ENCODE results near the gene CDK14. TPM values are rescaled to one million over a fixed set of nuclear protein-coding genes. Genes with fewer than 3 reads are reported as not detected.

The CDK14 gene
- total and polyA plus RNA-seq, 2 donors (not counting 3 experiments of a cell fraction or from before 2014, with no cell fraction given), result 5.5 to 34.2 TPM

DNA sequence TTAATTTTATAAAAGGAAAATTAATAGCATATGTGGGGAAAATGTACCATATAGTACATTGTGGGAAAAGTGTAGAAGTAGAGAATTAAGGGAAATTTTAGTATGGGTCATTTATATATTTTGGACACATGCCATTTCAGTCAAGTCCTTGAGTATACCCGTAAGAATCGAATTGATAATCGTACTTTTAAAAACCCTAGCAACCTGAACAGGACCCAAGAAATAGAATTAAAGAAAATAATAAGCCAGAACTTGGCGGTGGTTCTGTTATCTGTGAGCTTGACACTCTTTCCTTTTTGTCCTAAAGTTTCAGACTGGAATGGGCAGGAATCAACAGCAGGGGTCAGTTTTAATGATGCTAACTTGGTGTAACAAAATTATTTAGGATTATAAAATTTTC, 221.0 kb downstream of the CDK14 start:
- TF ChIP-seq, protein P1, sequence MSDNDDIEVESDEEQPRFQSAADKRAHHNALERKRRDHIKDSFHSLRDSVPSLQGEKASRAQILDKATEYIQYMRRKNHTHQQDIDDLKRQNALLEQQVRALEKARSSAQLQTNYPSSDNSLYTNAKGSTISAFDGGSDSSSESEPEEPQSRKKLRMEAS (IDR thresholded peaks at IDR 0.05; ENCODE audit: insufficient read depth, insufficient read length), result no peak
- no peak for TF ChIP-seq MYC (IDR thresholded peaks at IDR 0.05; ENCODE audit: low read depth, low read length)
- TF ChIP-seq EZH2 (IDR thresholded peaks at IDR 0.05; ENCODE audit: borderline replicate concordance, low read depth, low read length, severe bottlenecking), result no peak
- no peak for TF ChIP-seq JUN (IDR thresholded peaks at IDR 0.05; ENCODE audit: borderline replicate concordance, insufficient read depth, insufficient read length, low read depth)
- no peak for TF ChIP-seq GATA2 (IDR thresholded peaks at IDR 0.05; ENCODE audit: insufficient read depth, insufficient read length, low read depth, low read length)
- no peak for TF ChIP-seq POLR2A (IDR thresholded peaks at IDR 0.05; ENCODE audit: low read depth, low read length)
- TF ChIP-seq FOS (IDR thresholded peaks at IDR 0.05; ENCODE audit: borderline replicate concordance, insufficient read depth, low read length), result no peak
- TF ChIP-seq, protein P2, sequence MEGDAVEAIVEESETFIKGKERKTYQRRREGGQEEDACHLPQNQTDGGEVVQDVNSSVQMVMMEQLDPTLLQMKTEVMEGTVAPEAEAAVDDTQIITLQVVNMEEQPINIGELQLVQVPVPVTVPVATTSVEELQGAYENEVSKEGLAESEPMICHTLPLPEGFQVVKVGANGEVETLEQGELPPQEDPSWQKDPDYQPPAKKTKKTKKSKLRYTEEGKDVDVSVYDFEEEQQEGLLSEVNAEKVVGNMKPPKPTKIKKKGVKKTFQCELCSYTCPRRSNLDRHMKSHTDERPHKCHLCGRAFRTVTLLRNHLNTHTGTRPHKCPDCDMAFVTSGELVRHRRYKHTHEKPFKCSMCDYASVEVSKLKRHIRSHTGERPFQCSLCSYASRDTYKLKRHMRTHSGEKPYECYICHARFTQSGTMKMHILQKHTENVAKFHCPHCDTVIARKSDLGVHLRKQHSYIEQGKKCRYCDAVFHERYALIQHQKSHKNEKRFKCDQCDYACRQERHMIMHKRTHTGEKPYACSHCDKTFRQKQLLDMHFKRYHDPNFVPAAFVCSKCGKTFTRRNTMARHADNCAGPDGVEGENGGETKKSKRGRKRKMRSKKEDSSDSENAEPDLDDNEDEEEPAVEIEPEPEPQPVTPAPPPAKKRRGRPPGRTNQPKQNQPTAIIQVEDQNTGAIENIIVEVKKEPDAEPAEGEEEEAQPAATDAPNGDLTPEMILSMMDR (IDR thresholded peaks at IDR 0.05; ENCODE audit: extremely low read depth in 1 of 2, insufficient read depth in 1 of 2, low read depth in 1 of 2, low read length in 2 of 2), result no peak
- no peak for TF ChIP-seq POLR2AphosphoS5 (IDR thresholded peaks at IDR 0.05; ENCODE audit: insufficient read depth, low read depth, low read length)
- H4K20me1 ChIP-seq (replicated peaks; ENCODE audit: control insufficient read depth, extremely low read depth, insufficient read depth, low read length), result no peaks in the 10 kb centered on the region
- DNase-seq (ENCODE audit: low read depth, low spot score) (no peak), FAIRE-seq (no peak)
- H3K9ac ChIP-seq (replicated peaks; ENCODE audit: extremely low read depth, insufficient read depth, low read length), result no peak overlapping the region
- BruUV-seq (replicated peaks), result no TSS peak
- H3K9me3 ChIP-seq (replicated peaks; ENCODE audit: control insufficient read depth, insufficient read depth, low read length), result no peaks in the 10 kb centered on the region
- ChIA-PET POLR2A (no interaction called here), CTCF (interaction anchor here (1.0 to 1.8 kb wide), 2 partner anchors 9 to 362 kb away, joined by 3 to 6 read pairs; no protein-coding TSS in a partner anchor)
- peaks cover 3% of the 10 kb centered on the region for H3K79me2 ChIP-seq (ENCODE audit: control insufficient read depth, insufficient read depth, low read length)
- H3K4me3 ChIP-seq (replicated peaks in 1 of 3; ENCODE audit: insufficient read depth in 1 of 3, low read depth in 1 of 3, low read length in 3 of 3), result no peak overlapping the region
- peak overlapping the region; percentile 49 for H3K4me2 ChIP-seq (ENCODE audit: insufficient read depth, low read length)
- dilution Hi-C loops (cut with MboI; ENCODE audit: extremely low pct_ligation_motif_present, low sequenced_read_pairs), result no loop called here
- no peak overlapping the region for H2AFZ ChIP-seq (ENCODE audit: low read depth, low read length)
- no peaks in the 10 kb centered on the region for H3K27me3 ChIP-seq (ENCODE audit: control insufficient read depth in 2 of 2, insufficient read depth in 2 of 2, low read length in 2 of 2)
- H3K4me1 ChIP-seq (ENCODE audit: control insufficient read depth, extremely low read depth, insufficient read depth, low read length), result peaks cover 15% of the 10 kb centered on the region
- no peak overlapping the region for H3K27ac ChIP-seq (ENCODE audit: insufficient read depth, low read depth, low read length)
- H3K9me1 ChIP-seq (replicated peaks; ENCODE audit: control insufficient read depth, extremely low read depth, insufficient read depth, low read length), result no peaks in the 10 kb centered on the region
- H3K36me3 ChIP-seq (ENCODE audit: control insufficient read depth in 2 of 2, extremely low read depth in 1 of 2, insufficient read depth in 2 of 2, low read length in 2 of 2), result no peaks in the 10 kb centered on the region
- intact Hi-C loops (cut with micrococcal nuclease), result no loop called here
